Thoracic aorta (tissue), 2 donors: ENCODE measurements around the gene FEM1C. TPM values are rescaled to one million over a fixed set of nuclear protein-coding genes. Genes with fewer than 3 reads are reported as not detected.

Experiments
- ATAC-seq: fragments of 150-250 bp; one replicate; pipeline ENCODE4 v1.8.0; 2017; ENCODE audit warnings: low read depth; ENCODE audit not compliant: insufficient number of reproducible peaks, low FRiP score
- DNase-seq: peaks from one replicate; pipeline ENCODE4 v3.0.0-alpha.2; 2020; ENCODE audit warnings: low spot score
- H3K27ac ChIP-seq, 2 donors: fragments of 200-600 bp; sonication (generic); 1 replicate in 1 of 2; 2 replicates in 1 of 2; pipeline ENCODE4 v1.5.1; 2016; ENCODE audit warnings: mild to moderate bottlenecking in 2 of 2, moderate library complexity in 2 of 2
- H3K27me3 ChIP-seq: fragments of 200-600 bp; sonication (generic); replicated peaks from 2 replicates; pipeline ENCODE4 v1.6.0; 2016; ENCODE audit warnings: mild to moderate bottlenecking; ENCODE audit not compliant: insufficient read depth
- H3K36me3 ChIP-seq: fragments of 200-600 bp; sonication (generic); one replicate; pipeline ENCODE4 v1.5.1; 2016
- H3K4me1 ChIP-seq, 2 donors: fragments of 200-600 bp; sonication (generic); 1 replicate in 1 of 2; 2 replicates in 1 of 2; pipeline versions ENCODE4 v1.5.1 to v1.6.0; 2016; ENCODE audit warnings: low read depth in 2 of 2, mild to moderate bottlenecking in 1 of 2; ENCODE audit not compliant: control insufficient read depth in 1 of 2
- H3K4me3 ChIP-seq: fragments of 200-600 bp; sonication (generic); 2 replicates; pipeline ENCODE4 v1.5.1; 2016; ENCODE audit warnings: mild to moderate bottlenecking
- H3K9me3 ChIP-seq: fragments of 200-600 bp; sonication (generic); 2 replicates; pipeline ENCODE4 v1.5.1; 2016
- total RNA-seq, 2 donors: library from RNA; depleted of rRNA; stranded (reverse); fragments of >200 nt; gene quantifications; one replicate each; pipeline versions ENCODE4 v1.1.0 to v1.2.3, GENCODE V29; 2016
- TF ChIP-seq, protein P1 (sequence below): fragments of 200-600 bp; sonication (generic); IDR thresholded peaks from one replicate; pipeline ENCODE4 v1.5.1; 2019; ENCODE audit warnings: antibody characterized with exemption

The FEM1C gene
- total RNA-seq, 2 donors from 2014 or later = 14.1 to 35.6 TPM

DNA sequence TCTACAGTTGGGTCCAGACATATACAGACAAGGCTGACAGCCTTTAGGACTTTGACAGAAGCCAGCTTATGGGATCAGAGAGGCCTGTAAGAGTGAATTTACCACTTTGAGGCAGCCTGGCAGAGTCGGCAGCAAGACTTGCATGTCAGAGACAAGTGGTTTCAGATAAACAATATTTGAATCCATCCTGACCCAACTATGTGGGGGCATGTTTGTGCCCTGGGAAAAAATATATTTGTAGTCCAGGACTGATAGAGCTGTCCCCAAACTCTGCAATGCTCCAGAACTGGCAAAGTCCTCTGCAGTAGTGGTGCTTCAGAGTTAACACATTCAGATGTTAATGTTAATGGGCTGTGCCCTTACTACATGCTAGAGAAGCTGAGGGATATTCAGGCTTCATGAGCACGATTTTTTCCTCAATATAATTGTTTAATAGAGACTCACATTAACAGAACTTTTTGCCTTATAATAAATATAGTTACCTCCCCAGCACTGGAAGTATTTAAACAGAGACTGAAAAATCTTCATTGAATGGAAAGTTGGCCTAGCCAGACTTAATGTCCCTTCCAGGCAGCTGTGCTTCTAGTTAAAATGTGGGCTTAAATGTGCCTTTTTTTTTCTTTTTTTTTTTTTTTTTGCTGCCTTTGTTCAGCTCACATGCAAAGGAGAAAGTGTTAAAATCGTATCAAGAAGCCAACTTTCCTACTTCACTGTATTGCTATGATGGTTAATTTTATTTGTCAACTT is 42.9 kb downstream of the FEM1C start:
- no peaks in the 10 kb centered on the region for H3K36me3 ChIP-seq
- no peaks in the 10 kb centered on the region for H3K27me3 ChIP-seq
- TF ChIP-seq, protein P1, sequence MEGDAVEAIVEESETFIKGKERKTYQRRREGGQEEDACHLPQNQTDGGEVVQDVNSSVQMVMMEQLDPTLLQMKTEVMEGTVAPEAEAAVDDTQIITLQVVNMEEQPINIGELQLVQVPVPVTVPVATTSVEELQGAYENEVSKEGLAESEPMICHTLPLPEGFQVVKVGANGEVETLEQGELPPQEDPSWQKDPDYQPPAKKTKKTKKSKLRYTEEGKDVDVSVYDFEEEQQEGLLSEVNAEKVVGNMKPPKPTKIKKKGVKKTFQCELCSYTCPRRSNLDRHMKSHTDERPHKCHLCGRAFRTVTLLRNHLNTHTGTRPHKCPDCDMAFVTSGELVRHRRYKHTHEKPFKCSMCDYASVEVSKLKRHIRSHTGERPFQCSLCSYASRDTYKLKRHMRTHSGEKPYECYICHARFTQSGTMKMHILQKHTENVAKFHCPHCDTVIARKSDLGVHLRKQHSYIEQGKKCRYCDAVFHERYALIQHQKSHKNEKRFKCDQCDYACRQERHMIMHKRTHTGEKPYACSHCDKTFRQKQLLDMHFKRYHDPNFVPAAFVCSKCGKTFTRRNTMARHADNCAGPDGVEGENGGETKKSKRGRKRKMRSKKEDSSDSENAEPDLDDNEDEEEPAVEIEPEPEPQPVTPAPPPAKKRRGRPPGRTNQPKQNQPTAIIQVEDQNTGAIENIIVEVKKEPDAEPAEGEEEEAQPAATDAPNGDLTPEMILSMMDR = no peak
- DNase-seq = no peak
- no peaks in the 10 kb centered on the region for H3K9me3 ChIP-seq
- H3K4me1 ChIP-seq = no peaks in the 10 kb centered on the region
- ATAC-seq = no peak
- H3K27ac ChIP-seq = no peak overlapping the region
- no peak overlapping the region for H3K4me3 ChIP-seq

DNA sequence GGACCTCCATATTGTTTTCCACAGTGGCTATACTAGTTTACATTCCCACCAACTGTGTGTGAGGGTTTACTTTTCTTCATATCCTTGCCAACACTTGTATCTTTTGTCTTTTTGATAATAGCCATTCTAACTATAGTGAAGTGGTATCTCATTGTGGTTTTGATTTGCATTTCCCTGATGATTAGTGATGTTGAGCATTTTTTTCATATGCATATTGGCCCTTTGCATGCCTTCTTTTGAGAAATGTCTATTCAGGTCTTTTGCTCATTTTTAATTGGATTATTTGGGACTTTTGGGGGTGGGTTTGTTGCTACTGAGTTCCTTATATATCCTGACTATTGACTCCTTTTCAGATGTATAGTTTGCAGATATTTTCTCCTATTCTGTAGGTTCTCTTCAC is 44.4 kb downstream of the FEM1C start:
- no peaks in the 10 kb centered on the region for H3K9me3 ChIP-seq
- no peak overlapping the region for H3K4me3 ChIP-seq
- TF ChIP-seq, protein P1 = no peak
- DNase-seq (no peak), ATAC-seq (no peak)
- H3K27ac ChIP-seq = no peak overlapping the region
- peaks cover 0 to under 1% of the 10 kb centered on the region in 2 donors for H3K4me1 ChIP-seq
- no peaks in the 10 kb centered on the region for H3K36me3 ChIP-seq
- no peaks in the 10 kb centered on the region for H3K27me3 ChIP-seq

DNA sequence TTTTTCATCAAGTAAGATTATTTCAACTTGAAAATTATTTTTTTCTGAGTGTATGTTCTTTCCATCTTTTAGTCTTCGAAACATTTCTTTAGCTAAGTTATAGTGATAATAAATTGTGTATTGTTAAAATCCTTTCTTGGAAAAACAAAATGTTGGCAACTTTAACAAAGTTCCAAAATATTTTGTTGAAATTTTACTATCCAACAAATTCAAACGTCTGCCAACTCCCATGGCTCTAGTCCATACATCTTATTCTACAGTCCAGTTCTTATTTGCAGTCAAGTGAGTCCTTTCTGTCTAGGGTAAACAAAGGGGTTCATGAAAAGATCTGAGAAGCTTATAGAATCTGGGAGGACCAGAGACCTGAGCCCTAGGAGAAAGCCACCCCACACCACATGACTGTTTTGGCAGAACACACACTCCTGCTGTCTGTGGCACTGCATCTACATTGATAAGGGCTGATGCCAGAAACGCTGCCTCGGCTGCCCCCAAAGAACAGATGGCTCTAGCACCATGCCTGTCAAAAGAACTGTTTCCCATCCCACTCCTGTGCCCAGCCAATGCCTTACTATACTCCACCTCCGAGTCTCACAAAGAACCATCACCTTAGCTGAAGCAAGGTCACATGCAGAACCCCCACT is 47.5 kb downstream of the FEM1C start:
- ATAC-seq = no peak
- H3K27ac ChIP-seq = no peak overlapping the region
- no peaks in the 10 kb centered on the region for H3K36me3 ChIP-seq
- TF ChIP-seq, protein P1 = no peak
- H3K9me3 ChIP-seq = no peaks in the 10 kb centered on the region
- peaks cover 5% of the 10 kb centered on the region in 2 donors for H3K4me1 ChIP-seq
- no peak for DNase-seq
- H3K27me3 ChIP-seq = no peaks in the 10 kb centered on the region
- no peak overlapping the region for H3K4me3 ChIP-seq

DNA sequence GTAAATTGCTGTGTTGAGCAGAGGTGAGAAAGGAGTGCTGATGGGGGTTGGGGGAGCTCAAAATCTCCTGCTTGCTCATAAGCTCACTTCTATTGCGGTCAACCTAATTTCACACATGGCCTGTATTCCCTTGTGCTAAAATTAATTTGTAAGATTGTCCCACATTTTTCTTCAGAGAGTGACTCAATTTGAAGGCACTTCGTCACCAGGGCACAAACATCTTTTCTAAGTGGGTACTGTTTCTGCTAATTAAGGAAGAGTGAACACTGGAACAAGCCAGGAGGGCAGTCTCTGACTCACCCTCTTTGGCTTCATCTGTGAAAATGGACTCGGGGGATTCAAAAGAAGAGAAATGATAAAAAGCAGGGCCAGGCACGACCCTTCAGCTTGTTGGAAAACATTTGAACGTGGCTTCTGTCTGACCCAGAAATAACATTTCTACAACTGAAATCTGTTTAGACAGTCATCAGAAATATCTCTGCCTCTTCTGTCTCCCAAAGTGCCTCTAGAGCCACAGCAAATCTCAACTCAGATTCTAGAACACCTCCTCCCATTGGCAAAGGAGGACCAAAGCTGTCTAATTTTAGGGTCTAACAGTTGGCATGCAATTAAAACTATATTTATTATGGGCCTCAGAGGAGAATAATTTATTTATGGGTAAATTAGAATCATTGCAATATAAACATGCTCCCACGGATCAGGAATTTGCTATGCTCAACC is 49.8 kb downstream of the FEM1C start:
- Histone ChIP-seq H3K4me3 (no peak overlapping the region), H3K4me1 (peaks cover 5% of the 10 kb centered on the region in 2 donors), H3K27ac (no peak overlapping the region), H3K9me3 (no peaks in the 10 kb centered on the region), H3K36me3 (no peaks in the 10 kb centered on the region), H3K27me3 (no peaks in the 10 kb centered on the region)
- TF ChIP-seq, protein P1 = no peak
- ATAC-seq = peak; percentile 63
- DNase-seq = no peak

DNA sequence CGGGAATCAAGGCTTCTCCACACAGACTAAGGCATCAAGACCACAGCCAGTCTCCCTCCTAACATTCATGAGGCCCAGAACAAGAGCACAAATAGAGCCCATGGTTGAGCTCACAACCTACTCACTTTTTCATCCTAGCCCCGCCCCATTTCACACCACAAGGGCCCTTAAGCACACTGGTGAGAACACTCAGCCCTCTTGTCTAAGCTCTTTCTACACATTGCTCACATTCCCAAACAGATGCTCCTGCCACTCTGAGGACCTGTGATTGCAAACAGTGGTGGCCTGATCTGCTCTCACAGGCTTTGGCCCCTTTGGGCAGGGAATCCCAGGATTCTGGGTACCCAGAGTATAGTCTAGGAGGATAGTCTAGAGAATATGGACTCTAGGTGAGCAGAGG is 54.0 kb downstream of the FEM1C start:
- DNase-seq (no peak), ATAC-seq (no peak)
- TF ChIP-seq, protein P1 = no peak
- Histone ChIP-seq H3K36me3 (no peaks in the 10 kb centered on the region), H3K4me1 (peaks cover 5% of the 10 kb centered on the region in 2 donors), H3K27me3 (no peaks in the 10 kb centered on the region), H3K27ac (no peak overlapping the region), H3K9me3 (no peaks in the 10 kb centered on the region), H3K4me3 (no peak overlapping the region)
